SK-N-SH treated with all-trans-retinoic acid at 6 μM for 48 hours (cell line): ENCODE measurements around the gene NTMT1.

ENCODE experiments used
- ATAC-seq: fragments of 200-7000 bp; cut with Tn5 transposase; 3 replicates; pipeline ENCODE4 v1.9.1; 2020; ENCODE audit warnings: mild to moderate bottlenecking, moderate library complexity
- BACH2 ChIP-seq: fragments of 250-450 bp; sonication (Bioruptor Pico); IDR thresholded peaks from 2 replicates; pipeline ENCODE4 v1.9.0; 2021; ENCODE audit warnings: mild to moderate bottlenecking, borderline replicate concordance
- CREB5 ChIP-seq: fragments of 250-450 bp; sonication (Bioruptor Pico); IDR thresholded peaks from 2 replicates; pipeline ENCODE4 v1.5.1; 2020; ENCODE audit warnings: low read depth, mild to moderate bottlenecking, moderate library complexity
- CSRNP3 ChIP-seq: fragments of 250-450 bp; sonication (Bioruptor Pico); IDR thresholded peaks from 2 replicates; pipeline ENCODE4 v1.5.1; 2021; ENCODE audit warnings: mild to moderate bottlenecking, moderate library complexity
- GLIS3 ChIP-seq: fragments of 250-450 bp; sonication (Bioruptor Pico); IDR thresholded peaks from 2 replicates; pipeline ENCODE4 v1.5.0; 2020; ENCODE audit warnings: mild to moderate bottlenecking, moderate library complexity
- ISL1 ChIP-seq: fragments of 250-450 bp; sonication (Bioruptor Pico); IDR thresholded peaks from 2 replicates; pipeline ENCODE4 v2.1.2; 2022; ENCODE audit warnings: mild to moderate bottlenecking, moderate library complexity
- OSR1 ChIP-seq: fragments of 250-450 bp; sonication (Bioruptor Pico); IDR thresholded peaks from 2 replicates; pipeline ENCODE4 v1.8.0; 2022; ENCODE audit warnings: moderate library complexity, mild to moderate bottlenecking, inconsistent platforms
- POU6F1 ChIP-seq: fragments of 250-450 bp; sonication (Bioruptor Pico); IDR thresholded peaks from 2 replicates; pipeline ENCODE4 v1.8.0; 2021; ENCODE audit warnings: low read depth, mild to moderate bottlenecking, moderate library complexity, borderline replicate concordance
- RARB ChIP-seq: fragments of 250-450 bp; sonication (Bioruptor Pico); IDR thresholded peaks from 2 replicates; pipeline ENCODE4 v1.8.0; 2021; ENCODE audit warnings: mild to moderate bottlenecking, moderate library complexity
- SNAI2 ChIP-seq: fragments of 250-450 bp; sonication (Bioruptor Pico); IDR thresholded peaks from 2 replicates; pipeline ENCODE4 v1.5.0; 2020; ENCODE audit warnings: mild to moderate bottlenecking, moderate library complexity
- TCF4 ChIP-seq: fragments of 250-450 bp; sonication (Bioruptor Pico); IDR thresholded peaks from 2 replicates; pipeline ENCODE4 v1.8.0; 2021; ENCODE audit warnings: mild to moderate bottlenecking, moderate library complexity, borderline replicate concordance
- TSHZ2 ChIP-seq: fragments of 250-450 bp; sonication (Bioruptor Pico); IDR thresholded peaks from 2 replicates; pipeline ENCODE4 v1.5.0; 2020; ENCODE audit warnings: mild to moderate bottlenecking, moderate library complexity
- ZC3H10 ChIP-seq: fragments of 250-450 bp; sonication (Bioruptor Pico); IDR thresholded peaks from 2 replicates; pipeline ENCODE4 v1.5.1; 2021; ENCODE audit warnings: mild to moderate bottlenecking, moderate library complexity
- ZFP3 ChIP-seq: fragments of 250-450 bp; sonication (Bioruptor Pico); IDR thresholded peaks from 2 replicates; pipeline ENCODE4 v1.5.0; 2020; ENCODE audit warnings: mild to moderate bottlenecking, moderate library complexity
- ZFP30 ChIP-seq: fragments of 450-650 bp; formaldehyde crosslinking; IDR thresholded peaks from 2 replicates; pipeline ENCODE4 v1.5.0; 2022; ENCODE audit warnings: mild to moderate bottlenecking, moderate library complexity
- ZNF565 ChIP-seq: fragments of 450-650 bp; formaldehyde crosslinking; conservative IDR thresholded peaks from 2 replicates; pipeline ENCODE4 v1.5.0; 2020; ENCODE audit warnings: low read depth, mild to moderate bottlenecking, moderate library complexity
- ZNF70 ChIP-seq: fragments of 450-650 bp; formaldehyde crosslinking; IDR thresholded peaks from 2 replicates; pipeline ENCODE4 v1.5.0; 2020; ENCODE audit warnings: mild to moderate bottlenecking, moderate library complexity
- ZNF8 ChIP-seq: fragments of 450-650 bp; formaldehyde crosslinking; IDR thresholded peaks from 2 replicates; pipeline ENCODE4 v1.5.0; 2020; ENCODE audit warnings: mild to moderate bottlenecking, moderate library complexity

Gene NTMT1

GRCh38 chr9:129581505-129582189, 44.3 kb upstream of the NTMT1 start:
- TF ChIP-seq ZNF565 (no peak), GLIS3 (CRISPR knock-in tag) (no peak), SNAI2 (no peak), BACH2 (CRISPR knock-in tag) (no peak), ZC3H10 (CRISPR knock-in tag) (no peak), ZFP30 (CRISPR knock-in tag) (no peak), ZNF8 (CRISPR knock-in tag) (no peak), ZNF70 (no peak)
- no peak for ATAC-seq

- no peak for ATAC-seq
- TF ChIP-seq OSR1 (CRISPR knock-in tag) (no peak), SNAI2 (no peak), POU6F1 (CRISPR knock-in tag) (no peak), CSRNP3 (CRISPR knock-in tag) (no peak), ZC3H10 (CRISPR knock-in tag) (no peak), RARB (CRISPR knock-in tag) (no peak), ISL1 (CRISPR knock-in tag) (no peak), ZFP3 (CRISPR knock-in tag) (no peak), ZNF565 (no peak), TCF4 (CRISPR knock-in tag) (no peak), TSHZ2 (CRISPR knock-in tag) (no peak), BACH2 (CRISPR knock-in tag) (no peak)
These were observed 43.1 kb upstream of the NTMT1 start for GRCh38 chr9:129582855-129583254.

- no peak for ATAC-seq
- TF ChIP-seq GLIS3 (CRISPR knock-in tag) (no peak), TSHZ2 (CRISPR knock-in tag) (no peak), CREB5 (CRISPR knock-in tag) (no peak)
These were observed 42.5 kb upstream of the NTMT1 start for GRCh38 chr9:129583308-129584038.
